DMS 273 (cell line): ENCODE measurements around the gene CRYBB1.
"Not testable (repeated sequence)": the region's sequence is repeated elsewhere in the genome, so short reads cannot be mapped to it uniquely, and the experiment has no call there.

Experiments used
- DNase-seq: peaks from one replicate; lab custom pipeline; 2025; ENCODE audit not compliant: unreplicated experiment; lab: John Stamatoyannopoulos, UW

Gene CRYBB1

DNA sequence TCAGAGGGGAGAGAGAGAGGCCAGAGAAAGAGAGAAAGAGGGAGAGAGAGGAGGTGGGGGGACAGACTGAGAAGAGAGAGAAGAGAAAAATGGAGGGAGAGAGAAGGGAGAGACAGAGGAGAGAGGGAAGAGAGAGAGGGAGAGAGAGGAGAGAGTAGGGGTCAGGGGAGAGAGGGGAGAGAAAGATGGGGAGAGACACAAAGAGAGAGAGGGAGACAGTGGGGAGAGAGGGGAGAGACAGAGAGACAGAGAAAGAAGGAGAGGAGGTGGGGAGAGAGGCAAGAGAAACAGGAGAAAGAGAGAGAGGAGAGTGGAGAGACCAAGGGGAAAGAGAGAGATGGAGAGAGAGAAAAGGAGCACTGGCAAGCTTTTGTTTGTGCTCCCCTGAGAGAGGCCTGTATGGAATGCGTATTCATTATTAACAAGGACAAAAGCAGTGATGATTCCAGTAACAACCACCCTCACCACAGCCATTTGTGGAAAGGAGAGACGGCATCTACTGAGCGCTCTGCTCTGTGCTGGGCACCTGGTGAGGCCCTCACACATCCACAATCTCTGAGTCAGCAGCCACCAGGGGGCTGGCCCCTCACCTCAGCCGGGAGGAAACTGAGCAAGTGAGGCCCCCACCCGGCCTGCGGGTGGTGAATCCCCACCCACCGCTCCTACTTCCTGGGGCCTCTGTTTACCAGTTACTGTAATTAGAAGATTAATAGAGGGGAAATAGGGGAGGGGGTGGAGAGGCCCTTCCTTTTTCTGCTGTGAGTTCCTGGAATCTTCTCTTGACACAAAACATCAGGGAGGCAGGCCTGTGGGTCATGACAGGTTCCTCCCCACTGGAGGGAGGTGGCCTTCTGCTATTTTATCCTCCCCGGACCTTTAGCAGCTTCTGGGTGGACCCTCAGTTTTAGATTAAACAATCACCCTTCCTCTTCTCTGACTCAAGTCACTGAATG is 24.9 kb upstream of the CRYBB1 start:
- DNase-seq, result no peak

DNA sequence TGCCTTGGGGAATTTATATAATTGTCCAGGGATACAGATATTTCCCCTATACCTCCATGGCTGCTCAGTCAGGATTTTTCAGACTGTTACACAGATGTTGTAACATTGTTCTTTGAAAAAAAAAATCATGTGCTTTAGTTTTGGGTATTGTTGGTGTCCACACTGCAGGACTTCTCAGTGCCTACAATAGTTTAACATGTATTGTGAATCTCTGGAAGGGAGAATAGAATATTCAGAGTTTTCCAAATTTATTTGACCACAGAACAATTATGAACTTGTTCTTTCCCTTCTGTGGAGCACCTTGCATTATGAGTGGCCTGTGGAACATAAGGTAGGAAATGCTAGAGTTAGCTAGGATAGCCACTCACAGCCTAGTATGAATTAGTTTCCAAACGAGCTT is 18.5 kb upstream of the CRYBB1 start:
- DNase-seq, result no peak

DNA sequence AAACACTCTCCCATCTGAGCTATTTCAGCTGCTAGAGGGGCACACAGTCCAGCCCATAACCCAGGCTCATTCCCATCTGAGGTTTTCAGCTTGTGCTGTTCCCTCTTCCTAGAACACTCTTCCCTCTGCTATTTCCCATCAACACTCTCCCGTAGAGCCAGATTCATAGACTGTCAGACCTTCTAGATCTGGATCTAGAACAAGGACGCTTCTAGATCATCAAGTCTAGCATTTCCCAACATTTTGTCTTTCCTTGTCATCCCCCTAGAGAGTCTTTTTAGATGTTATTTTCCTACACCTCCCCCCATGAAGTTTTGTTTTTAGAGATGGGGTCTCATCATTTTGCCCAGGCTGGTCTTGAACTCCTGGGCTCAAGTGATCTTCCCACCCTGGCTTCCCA is 17.3 kb upstream of the CRYBB1 start:
- DNase-seq, result no peak

DNA sequence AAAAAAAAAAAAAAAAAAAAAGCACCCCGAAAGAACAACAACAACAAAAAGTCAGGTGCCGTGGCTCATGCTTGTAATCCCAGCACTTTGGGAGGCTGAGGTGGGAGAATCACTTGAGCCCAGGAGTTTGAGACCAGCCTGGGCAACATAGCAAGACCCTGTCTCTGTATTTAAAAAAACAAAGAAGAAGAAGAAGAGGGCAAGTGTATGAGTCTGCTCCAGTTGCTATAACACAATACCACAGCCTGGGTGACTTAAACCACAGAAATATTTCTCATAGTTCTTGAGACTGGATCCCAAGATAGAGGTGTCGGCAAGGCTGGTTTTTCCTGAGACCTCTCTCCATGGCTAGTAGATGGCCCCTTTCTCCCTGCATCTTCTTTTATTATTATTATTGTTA is 16.4 kb upstream of the CRYBB1 start:
- DNase-seq, result no peak

DNA sequence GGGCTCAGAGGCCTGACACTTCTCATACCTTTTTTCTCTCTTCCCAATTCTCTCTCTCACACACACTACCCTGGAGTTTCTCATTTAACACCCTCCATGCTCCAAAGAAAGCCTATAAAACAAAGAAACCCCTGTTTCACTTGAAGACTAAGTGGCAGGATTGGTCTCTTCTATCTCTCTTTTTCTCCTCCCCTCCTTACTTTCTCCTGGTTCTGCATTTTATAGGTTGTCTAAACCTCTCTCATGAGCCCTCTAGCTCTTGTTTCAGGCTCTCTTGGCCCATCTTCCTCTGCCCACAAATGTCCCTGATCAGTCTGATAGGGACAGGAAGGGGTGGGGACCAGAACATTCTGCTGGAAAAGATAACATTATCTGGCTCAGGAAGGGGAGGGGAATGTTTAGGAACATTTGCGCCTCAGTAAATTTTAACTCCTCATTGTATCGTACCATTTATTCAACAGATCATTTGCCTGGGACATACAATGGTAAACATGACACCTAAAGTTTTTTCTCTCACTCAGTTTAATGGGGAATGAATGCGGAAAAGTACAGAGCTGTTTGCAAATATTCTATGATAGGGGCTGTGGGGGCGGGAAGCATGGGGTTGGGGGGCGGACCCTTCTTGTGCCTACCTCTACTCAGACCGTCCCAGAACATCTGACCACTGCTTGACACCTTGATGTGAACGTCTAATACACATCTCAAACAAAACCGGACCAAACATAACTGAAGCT is 14.8 kb upstream of the CRYBB1 start:
- DNase-seq, result no peak

DNA sequence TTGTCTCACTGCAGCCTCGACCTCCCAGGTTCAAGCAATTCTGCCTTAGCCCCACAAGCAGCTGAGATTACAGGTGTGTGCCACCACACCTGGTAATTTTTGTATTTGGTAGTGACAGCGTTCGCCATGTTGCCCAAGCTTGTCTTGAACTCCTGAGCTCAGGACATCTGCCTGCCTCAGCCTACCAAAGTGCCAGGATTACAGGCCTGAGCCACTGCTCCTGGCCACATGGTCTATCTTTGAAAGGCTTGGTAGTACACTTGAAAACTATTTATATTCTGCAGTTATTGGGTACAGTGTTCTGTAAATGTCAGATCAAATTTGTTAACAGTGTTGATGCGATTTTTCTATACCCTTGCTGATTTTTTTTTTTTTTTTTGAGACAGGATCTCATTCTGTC is 13.5 kb upstream of the CRYBB1 start:
- no peak for DNase-seq

DNA sequence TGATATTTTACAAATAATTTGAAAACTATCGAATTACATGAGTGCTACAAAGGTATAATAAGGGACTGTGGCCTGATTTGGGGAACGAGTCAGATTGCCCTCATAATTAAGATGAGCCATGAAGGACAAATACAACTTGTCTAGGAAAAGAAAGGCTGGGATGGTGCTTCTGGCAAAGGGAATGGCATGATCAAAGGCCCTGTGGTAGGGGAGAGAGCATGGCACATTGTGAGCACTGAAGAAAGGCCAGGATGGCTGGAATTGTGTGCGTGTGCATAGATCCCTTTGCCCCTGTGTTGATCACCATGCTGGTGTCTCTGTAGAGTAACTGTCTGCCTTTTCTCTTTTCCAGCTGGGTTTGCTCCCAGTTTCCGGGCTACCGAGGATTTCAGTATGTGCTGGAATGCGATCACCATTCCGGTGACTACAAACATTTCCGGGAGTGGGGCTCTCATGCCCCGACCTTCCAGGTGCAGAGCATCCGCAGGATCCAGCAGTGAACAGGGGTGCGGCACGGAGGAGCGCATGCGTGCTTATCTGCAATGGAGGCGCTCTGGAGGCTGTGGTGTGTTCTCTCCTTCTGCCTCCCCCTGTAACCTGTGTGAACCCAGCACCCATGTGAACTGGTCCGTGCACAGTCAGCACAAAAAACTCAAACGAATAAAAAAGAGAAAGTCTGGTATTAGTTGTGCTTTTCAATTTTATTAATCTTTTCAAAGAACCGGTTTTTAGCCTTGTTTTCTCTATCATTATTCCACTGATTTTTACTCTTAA is 12.3 kb upstream of the CRYBB1 start:
- DNase-seq, result no peak

DNA sequence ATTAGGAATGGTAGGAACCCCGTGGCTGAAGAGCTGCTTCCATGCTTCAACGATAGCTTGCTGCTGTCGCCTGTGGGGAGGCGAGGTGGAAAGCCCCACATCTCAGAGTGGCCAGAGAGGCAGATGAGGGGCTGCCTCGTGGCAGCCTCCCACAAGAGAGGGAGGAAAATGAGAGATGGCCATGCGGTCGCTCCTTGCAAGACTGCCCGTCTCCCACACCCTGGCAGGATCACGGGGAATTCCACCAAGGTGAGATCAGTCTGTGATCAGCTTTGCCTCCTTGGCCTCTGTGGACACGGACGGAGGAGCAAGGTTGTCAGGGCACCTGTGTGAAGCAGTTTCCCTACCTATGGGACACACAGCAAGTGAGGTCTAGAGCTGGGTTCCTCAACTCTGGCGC is 7.0 kb upstream of the CRYBB1 start:
- DNase-seq, result no peak

DNA sequence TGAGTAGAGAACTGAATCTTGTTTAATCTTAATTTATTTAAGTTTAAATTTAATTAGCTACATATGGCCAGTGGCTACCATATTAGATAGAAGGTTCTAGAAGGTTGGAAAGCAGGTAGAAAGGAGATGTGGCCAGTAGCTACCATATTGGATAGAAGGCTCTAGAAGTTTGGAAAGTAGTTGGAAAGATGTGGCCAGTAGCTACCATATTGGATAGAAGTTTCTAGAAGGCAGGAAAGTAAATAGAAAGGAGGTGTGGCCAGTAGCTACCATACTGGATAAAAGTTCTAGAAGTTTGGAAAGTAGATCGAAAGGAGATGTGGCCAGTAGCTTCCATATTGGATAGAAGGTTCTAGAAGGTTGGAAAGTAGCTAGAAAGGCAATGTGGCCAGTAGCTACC is 6.2 kb upstream of the CRYBB1 start:
- no peak for DNase-seq

DNA sequence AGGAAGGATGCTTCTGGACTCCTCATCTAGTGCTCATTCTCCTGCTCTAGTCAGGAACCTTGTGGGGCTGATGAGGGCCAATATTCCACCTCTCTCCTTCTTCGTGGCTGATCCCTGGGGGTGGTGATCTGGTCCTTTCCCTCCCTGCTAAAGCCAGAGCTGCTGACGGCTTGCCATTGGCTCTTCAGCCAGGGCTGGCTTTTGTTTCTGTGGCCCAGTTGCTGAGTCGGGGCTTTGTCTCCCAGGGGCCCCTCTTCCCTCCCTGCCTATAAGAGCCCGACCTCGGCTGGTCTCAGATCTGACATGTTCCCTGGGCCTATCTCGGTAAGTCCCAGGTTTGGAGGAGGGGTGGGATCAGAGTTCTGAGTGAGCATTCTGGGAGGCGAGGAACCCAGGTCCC is 3.8 kb upstream of the CRYBB1 start, which contains the start of gene CRYBA4:
CRYBA4 (plus strand) TSS at position 301 of the 400 bp plus-strand sequence. CDS start 634 bp downstream, outside the sequence.
- DNase-seq, result no peak

DNA sequence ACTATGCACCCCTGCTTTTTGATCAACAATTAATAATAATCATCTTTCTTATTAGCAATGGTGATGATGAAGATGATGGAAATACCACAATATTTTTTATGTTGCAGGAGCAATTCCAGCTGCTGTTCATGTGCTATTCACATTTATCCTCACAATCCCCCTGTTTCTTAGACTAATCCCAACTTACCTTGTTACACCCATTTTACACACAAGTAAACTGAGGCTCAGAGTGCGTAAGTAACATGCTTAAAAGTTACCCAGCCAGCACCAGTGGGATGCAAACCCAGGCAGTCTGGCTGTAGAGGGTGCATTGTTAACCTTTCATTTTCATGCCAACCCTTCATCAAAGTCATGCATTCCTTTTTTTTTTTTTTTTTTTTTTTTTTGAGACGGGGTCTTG is 2.4 kb upstream of the CRYBB1 start:
- DNase-seq, result no peak

DNA sequence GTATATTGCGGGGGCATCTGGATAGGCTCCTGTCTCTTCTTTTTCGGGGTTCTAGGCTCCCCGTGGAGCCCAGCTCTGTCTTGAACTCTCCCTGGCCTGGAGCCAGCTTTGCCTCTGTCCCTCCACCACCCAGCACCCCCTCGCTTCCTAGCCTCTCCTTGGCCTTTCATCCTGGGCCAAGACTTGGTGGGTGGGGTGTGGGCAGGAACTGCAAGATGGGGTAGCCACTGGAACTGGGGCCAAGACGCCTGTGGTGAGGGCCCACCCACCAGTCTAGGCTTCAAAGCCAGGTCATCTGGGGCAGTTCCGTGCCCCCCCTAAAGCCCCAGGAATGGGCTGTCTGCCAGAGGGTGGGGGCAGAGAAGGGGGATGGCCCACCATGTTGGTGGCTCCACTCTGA is 1.7 kb upstream of the CRYBB1 start:
- no peak for DNase-seq

DNA sequence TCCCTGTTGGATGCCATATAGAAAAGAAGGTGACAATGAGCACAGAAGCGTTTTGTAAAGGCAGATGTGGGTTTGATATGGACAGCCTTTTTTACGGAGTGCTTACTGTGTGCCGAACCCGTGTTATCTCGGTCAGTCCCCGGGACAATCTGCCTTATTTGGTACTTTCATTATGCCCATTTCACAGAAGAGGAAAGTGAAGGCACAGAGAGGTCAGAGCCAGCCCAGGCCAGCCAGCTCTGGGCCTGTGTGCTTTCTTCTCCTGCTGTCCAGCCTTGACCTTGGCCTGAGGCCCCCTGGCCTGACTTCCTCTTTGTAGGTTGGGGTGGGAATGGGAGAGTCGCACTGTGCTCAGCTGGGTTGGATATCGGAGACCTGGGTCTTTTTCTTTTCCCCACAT is 628 bp upstream of the CRYBB1 start:
- DNase-seq, result no peak

DNA sequence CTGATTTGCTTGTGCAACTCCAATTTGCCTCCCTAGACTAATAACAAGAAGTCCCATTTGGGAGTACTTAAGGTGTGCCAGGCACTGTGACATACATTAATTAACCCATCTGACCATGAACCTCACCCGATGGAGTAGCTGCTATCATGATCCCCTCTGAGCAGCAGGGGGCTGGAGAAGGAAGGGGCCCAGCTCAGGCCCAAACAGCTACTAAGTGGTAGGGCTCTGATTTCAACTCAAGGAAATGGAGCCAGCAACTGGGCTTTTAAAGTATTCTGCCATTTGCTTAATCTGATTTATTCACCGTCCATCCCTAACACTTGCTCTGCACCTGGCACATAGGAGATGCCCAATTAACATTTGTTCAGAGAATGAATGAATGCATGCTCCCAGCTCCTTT is 1.2 kb downstream of the CRYBB1 start:
- no peak for DNase-seq

DNA sequence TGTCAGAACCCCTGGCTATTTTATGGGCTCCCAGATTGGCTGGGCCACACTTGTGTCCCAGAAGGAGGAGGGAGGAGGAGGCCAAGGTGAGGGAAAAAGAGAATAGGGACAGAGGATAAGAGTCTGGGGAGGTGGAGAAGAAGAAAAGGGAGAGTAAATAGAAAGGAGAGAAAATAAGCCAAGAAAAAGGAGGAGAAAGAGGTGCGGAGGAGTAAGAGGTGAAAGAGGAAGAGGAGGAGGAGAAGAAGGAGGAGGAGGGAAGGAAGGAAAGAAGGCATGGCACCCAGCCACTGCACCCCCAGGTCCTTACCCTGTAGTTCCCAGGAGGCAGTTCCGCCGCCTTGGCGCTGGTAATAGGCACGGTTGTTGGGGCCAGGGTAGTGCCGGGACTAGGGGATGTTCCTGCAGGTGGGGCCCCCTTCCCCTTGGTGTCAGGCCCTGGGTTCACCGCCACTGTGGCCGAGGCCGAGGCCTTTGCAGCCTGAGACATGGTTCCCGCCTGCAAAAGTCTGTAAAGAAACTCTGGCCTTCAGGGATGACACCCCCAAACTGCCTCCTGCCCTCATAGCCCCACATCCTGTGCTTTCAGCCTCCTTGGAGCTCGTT is 1.9 kb downstream of the CRYBB1 start:
- DNase-seq, result no peak

DNA sequence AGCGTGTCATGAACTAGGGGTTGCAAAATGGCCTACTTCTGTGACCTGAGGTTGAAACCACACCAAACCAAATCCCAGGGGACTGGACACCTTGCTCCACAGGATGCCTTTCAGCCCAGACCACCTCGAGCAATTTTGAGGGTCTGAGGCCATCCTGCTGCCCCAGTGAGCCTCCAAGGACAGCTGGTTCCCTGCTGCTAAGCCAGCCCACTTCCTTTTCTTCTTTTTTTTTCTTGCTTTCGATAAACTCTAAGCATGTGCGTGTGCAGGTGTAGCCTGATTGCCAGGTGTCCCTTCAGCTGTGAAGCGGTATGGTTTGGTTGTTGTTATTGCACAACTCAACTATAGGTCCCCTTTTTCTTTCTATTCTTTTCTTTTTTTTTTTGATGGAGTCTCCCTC is 2.7 kb downstream of the CRYBB1 start:
- no peak for DNase-seq

DNA sequence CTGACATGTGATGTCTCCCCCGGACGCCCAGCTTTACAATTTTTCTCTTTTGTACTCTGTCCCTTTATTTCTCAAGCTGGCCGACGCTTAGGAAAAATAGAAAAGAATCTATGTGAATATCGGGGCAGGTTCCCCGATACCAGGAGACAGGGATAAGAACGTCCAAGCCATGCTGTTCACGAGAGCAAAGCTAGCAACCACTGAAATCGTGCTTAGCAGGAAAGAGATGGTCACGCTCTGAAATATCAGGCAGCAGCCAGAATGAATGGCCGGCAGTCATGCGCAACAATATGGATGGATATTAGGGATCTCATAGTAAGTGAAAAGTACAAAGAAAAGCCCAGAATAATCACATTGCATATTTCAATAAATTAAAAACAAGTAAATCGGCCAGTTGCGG is 3.5 kb downstream of the CRYBB1 start:
- no peak for DNase-seq

DNA sequence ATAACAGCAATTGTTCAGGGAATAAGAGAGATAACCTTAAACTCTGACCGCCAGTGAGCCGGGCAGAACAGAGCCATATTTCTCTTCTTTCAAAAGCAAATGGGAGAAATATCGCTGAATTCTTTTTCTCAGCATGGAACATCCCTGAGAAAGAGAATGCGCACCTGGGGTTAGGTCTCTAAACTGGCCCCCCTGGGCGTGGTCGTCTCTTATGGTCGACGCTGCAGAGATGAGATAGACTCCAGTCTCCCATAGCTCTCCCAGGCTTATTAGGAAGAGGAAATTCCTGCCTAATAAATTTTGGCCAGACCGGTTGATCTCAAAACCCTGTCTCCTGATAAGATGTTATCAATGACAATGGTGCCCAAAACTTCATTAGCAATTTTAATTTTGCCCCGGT is 4.1 kb downstream of the CRYBB1 start:
- DNase-seq, result not testable (repeated sequence)

DNA sequence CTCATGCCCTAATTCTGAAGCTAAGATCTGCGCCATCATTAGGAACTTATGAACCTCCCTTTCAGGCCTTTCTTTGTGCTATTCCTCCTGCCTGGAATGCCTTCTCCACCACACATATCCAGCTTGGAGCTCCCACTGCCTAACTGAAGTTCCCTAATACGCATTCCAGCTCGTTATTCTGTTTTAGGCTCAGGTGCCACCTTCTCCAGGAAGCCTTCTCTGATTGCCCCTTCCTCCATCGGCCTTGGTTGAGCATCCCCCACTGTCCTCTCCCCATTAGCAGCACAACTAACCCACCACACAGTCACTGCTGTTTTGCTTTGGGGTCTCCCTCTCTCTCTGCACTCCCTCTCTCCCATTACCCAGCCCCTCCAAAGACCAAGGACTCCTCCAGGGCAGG is 5.2 kb downstream of the CRYBB1 start:
- no peak for DNase-seq

DNA sequence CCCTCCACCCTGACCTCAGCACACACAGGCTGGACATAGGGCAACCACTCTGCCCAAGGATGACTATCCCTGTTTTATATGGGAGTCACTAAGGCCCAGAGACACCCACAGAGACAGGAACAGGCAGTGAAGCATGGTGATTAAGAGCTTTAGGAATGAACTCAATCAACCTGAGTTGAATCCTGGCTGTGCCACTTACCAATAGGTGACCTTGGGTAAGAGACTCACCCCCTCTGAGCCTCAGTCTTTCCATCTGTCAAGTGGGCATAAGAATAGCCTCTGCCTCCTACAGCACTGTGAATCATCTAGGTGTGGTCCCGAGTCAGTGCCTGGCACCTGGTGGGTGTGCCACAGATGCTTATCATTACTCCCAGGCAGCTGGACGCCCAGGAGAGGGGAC is 6.8 kb downstream of the CRYBB1 start:
- DNase-seq, result no peak
